ENCODE measurements around the gene LDHD.

- TF ChIP-seq CTCF (IDR thresholded peaks at IDR 0.05; ENCODE audit: insufficient read depth, low read length, poor library complexity, severe bottlenecking) = no peak
- TF ChIP-seq EZH2phosphoT487 (conservative IDR thresholded peaks at IDR 0.05; ENCODE audit: low read length) = no peak
Measured at GRCh38 chr16:75065521-75066149, 50.9 kb downstream of the LDHD start.

All from SU-DHL-6 (cell line).